Measurements from ENCODE around the gene HOXA3.

The HOXA3 gene

GRCh38 chr7:27198138-27198841 lies 45.9 kb upstream of the HOXA3 start:
- TF ChIP-seq, protein P1, sequence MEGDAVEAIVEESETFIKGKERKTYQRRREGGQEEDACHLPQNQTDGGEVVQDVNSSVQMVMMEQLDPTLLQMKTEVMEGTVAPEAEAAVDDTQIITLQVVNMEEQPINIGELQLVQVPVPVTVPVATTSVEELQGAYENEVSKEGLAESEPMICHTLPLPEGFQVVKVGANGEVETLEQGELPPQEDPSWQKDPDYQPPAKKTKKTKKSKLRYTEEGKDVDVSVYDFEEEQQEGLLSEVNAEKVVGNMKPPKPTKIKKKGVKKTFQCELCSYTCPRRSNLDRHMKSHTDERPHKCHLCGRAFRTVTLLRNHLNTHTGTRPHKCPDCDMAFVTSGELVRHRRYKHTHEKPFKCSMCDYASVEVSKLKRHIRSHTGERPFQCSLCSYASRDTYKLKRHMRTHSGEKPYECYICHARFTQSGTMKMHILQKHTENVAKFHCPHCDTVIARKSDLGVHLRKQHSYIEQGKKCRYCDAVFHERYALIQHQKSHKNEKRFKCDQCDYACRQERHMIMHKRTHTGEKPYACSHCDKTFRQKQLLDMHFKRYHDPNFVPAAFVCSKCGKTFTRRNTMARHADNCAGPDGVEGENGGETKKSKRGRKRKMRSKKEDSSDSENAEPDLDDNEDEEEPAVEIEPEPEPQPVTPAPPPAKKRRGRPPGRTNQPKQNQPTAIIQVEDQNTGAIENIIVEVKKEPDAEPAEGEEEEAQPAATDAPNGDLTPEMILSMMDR (IDR thresholded peaks at IDR 0.05; ENCODE audit: borderline replicate concordance, insufficient read depth, low read depth, low read length) = no peak
- H3K4me3 ChIP-seq (ENCODE audit: low read depth, low read length) = no peak overlapping the region

- TF ChIP-seq, protein P1 (IDR thresholded peaks at IDR 0.05; ENCODE audit: borderline replicate concordance, insufficient read depth, low read depth, low read length) = no peak
Observed at GRCh38 chr7:27197137-27198042, 45.0 kb upstream of the HOXA3 start.

DNA sequence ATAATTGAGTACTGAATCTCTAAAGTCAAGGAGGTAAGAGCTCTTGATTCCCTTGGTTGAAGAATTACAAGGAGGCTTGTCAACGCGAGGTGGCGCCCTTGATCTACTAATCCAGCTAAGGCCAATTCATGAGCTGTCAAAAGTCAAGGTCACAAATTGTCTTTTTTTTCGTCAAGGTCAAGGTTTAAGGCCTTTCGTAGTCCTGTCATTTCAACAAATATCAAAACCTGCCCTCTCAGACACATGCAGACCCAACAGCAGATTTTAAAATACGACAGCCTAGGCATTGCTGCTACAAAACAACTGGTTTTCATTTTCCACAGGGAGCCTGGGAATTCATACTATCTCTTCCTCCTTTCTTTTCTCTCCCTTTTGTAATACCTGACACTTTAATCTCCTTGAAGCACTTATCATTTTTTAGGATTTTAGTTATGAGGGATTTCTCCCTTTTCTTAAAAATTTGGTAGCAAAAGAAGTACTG lies 43.9 kb upstream of the HOXA3 start:
- TF ChIP-seq, protein P1 (IDR thresholded peaks at IDR 0.05; ENCODE audit: borderline replicate concordance, insufficient read depth, low read depth, low read length) = peak; percentile 59
- H3K4me3 ChIP-seq (ENCODE audit: low read depth, low read length) = no peak overlapping the region

More at GRCh38 chr7:27197137-27198042, 45.0 kb upstream of the HOXA3 start:
- H3K4me3 ChIP-seq (ENCODE audit: low read depth, low read length) = no peak overlapping the region

DNA sequence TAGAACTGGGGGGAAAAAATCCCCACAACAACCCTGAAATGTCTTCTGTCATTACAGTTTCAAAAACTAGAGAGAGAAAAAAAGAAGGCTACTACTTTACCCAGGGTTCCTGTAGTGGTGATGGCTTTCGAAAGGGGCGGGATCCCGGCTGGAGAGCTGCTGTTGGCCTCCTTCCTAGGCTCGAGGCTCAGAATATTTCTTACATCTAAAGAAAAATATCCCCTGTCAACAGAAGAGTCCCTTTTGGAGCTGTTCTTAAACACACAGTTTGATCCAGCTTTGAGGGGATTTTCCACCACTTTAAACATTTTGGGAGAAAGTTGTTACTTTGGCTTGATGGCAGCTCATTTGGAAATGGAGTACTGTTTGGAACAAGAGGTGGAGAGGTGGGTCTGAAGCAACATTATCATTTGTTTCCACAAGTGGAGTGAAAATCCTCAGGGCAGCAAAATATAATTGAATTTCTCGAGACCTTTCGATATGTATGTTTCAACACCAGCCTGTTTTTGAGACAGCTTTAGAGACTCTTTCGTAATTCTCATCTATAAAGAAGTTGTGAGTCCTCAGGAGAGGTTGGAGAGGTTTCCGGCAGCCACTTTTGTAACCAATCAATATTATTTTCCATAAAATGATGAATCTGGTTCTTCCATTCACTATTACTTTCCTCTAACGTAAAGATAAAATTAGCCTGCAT lies 42.5 kb upstream of the HOXA3 start:
- H3K4me3 ChIP-seq (ENCODE audit: low read depth, low read length) = no peak overlapping the region
- TF ChIP-seq, protein P1 (IDR thresholded peaks at IDR 0.05; ENCODE audit: borderline replicate concordance, insufficient read depth, low read depth, low read length) = no peak

DNA sequence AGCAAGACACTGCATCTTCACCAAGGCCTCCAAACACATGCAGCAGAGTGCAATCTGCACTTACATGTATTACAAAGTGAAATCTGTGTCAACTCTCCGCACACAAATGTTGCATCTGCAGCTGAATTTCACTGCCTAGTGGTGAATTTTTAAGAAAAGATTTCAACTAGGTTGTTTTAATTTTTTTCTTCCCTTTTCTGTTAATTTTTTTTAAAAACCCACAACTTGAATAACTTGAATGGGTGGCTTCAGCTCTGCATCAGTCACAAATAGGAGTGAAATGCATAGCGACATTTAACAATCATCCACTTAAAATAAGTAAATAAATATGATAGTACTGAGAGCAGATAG lies 41.6 kb upstream of the HOXA3 start:
- TF ChIP-seq, protein P1 (IDR thresholded peaks at IDR 0.05; ENCODE audit: borderline replicate concordance, insufficient read depth, low read depth, low read length) = no peak
- H3K4me3 ChIP-seq (ENCODE audit: low read depth, low read length) = no peak overlapping the region

DNA sequence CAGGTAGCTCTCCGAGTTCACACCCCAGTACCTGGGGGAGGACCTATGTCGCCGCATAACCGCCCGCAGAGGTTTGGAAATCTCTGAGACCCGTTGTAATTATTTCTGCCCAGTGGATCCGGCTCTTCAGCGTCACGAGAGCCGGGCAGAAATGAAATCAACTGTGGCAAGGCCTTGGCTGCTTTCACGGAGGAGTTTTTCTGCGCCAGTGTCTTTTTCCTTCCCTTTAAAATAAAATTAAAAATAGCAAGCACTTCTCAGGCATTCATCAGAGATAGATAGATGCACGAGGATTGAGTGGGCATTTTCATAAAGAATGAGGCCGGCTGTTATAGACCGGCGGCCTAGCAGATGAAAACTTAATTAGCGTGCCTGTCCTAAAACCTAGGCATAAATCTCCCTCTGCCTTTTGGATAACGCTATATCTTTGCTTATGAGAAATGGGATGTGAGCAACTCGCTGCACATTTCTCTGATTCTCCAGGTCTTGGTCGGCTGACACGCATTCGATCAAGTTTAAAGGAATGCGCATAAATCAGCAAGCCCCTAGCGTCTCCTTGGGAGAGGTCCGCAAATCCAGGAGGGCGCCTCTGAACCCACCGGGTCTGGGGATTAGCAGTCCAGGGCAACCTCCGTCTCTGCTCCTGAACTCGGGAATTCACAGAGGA lies 41.1 kb upstream of the HOXA3 start:
- H3K4me3 ChIP-seq (ENCODE audit: low read depth, low read length) = no peak overlapping the region
- TF ChIP-seq, protein P1 (IDR thresholded peaks at IDR 0.05; ENCODE audit: borderline replicate concordance, insufficient read depth, low read depth, low read length) = no peak

Data from GM12875 (cell line).